Tracheal epithelial cell (primary cell): Measurements from ENCODE around the gene SEMG1. TPM values are rescaled to one million over a fixed set of nuclear protein-coding genes. Genes with fewer than 3 reads are reported as not detected.

Experiments
- total RNA-seq: library from RNA; depleted of rRNA; stranded (reverse); fragments of >200 nt; gene quantifications from 2 replicates; pipeline ENCODE4 v1.2.1, GENCODE V29; 2014

The SEMG1 gene
- not detected in 2 replicates for total RNA-seq

DNA sequence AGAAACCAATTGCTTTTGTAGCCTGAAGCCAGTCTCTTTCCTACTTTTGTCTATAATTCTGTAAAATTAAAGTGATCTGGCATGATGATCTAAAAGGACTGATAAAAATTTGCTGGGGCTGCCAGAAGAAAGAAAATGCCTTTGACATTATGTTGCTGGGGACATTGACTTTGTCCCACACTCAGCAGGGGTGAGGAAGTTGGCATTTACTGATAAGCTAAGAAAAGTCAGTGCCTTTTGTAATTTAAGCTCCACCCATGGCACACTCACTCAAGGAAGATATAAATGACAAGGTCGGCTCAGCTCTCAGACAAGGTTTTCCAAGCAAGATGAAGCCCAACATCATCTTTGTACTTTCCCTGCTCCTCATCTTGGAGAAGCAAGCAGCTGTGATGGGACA, at the start of gene SEMG1:
Gene SEMG1 (plus strand): TSS at position 309 of the 400 bp plus-strand sequence. CDS start 21 bp downstream, at position 330.

GRCh38 chr20:45174434-45175364, 32.1 kb upstream of the SEMG1 start, which contains the start of gene PI3:
PI3 (plus strand) TSS chr20:45174902; CDS start chr20:45174923, 21 bp downstream.

GRCh38 chr20:45221076-45221475, 14.2 kb downstream of the SEMG1 start, which contains the start of gene SEMG2:
SEMG2 (plus strand) TSS chr20:45221373; CDS start chr20:45221390, 17 bp downstream.

GRCh38 chr20:45254383-45255262, 47.8 kb downstream of the SEMG1 start, which contains the start of gene SLPI:
SLPI (minus strand) TSS chr20:45254564; CDS start chr20:45254543, 21 bp downstream.

Other genes with a start within 250 kb of the SEMG1 start
- 21.5 and 34.7 TPM in 2 replicates for gene TOMM34, start 246.6 kb upstream of the SEMG1 start, total RNA-seq
- gene STK4, start 240.5 kb upstream of the SEMG1 start, total RNA-seq = 24.7 and 25.3 TPM in 2 replicates
- gene KCNS1, start 105.9 kb upstream of the SEMG1 start, total RNA-seq = 1.1 and 3.9 TPM in 2 replicates
- gene WFDC5, start 91.9 kb upstream of the SEMG1 start, total RNA-seq = 2.4 TPM in 1 of 2 replicates, not detected in the other
- gene WFDC12, start 82.6 kb upstream of the SEMG1 start, total RNA-seq = 0.96 TPM in 1 of 2 replicates, not detected in the other
- gene PI3, start 32.1 kb upstream of the SEMG1 start, total RNA-seq = 7.0 and 45.3 TPM in 2 replicates
- not detected in 2 replicates for gene SEMG2, start 14.3 kb downstream of the SEMG1 start, total RNA-seq
- 837 and 1,171 TPM in 2 replicates for gene SLPI, start 47.5 kb downstream of the SEMG1 start, total RNA-seq
- not detected in 2 replicates for gene RBPJL, start 99.8 kb downstream of the SEMG1 start, total RNA-seq
- 0.21 TPM in 1 of 2 replicates, not detected in the other for gene MATN4, start 101.3 kb downstream of the SEMG1 start, total RNA-seq
- gene SDC4, start 141.4 kb downstream of the SEMG1 start, total RNA-seq = 335 and 460 TPM in 2 replicates
- gene SYS1, start 156.1 kb downstream of the SEMG1 start, total RNA-seq = 14.1 and 28.2 TPM in 2 replicates
- under 0.01 and 0.21 TPM in 2 replicates for gene TP53TG5, start 171.3 kb downstream of the SEMG1 start, total RNA-seq
- gene DBNDD2, start 201.3 kb downstream of the SEMG1 start, total RNA-seq = 22.6 and 22.7 TPM in 2 replicates
- gene PIGT, start 209.1 kb downstream of the SEMG1 start, total RNA-seq = 22.2 and 23.4 TPM in 2 replicates